Upper lobe of left lung (tissue), 4 donors: ENCODE results near the gene NKD2.

Experiments used
- CTCF ChIP-seq, 6 experiments: fragments of 450-650 bp in 4 of 6; fragments of 200-600 bp in 2 of 6; sonication (generic) in 2 of 6; IDR thresholded peaks; one replicate each; pipeline ENCODE4 v1.5.1; 2016 to 2019; ENCODE audit warnings: antibody characterized with exemption in 6 of 6
- POLR2AphosphoS5 ChIP-seq, 2 donors: sonication (generic); formaldehyde crosslinking; IDR thresholded peaks; one replicate each; pipeline ENCODE4 v1.5.1; 2017; ENCODE audit warnings: antibody characterized with exemption in 2 of 2

GRCh38 chr5:1016476-1016875 is 7.9 kb downstream of the NKD2 start:
- TF ChIP-seq CTCF (IDR thresholded peaks at IDR 0.05) (no peak), POLR2AphosphoS5 (IDR thresholded peaks at IDR 0.05) (no peak)
